ENCODE measurements around the gene GLCE.

The GLCE gene

DNA sequence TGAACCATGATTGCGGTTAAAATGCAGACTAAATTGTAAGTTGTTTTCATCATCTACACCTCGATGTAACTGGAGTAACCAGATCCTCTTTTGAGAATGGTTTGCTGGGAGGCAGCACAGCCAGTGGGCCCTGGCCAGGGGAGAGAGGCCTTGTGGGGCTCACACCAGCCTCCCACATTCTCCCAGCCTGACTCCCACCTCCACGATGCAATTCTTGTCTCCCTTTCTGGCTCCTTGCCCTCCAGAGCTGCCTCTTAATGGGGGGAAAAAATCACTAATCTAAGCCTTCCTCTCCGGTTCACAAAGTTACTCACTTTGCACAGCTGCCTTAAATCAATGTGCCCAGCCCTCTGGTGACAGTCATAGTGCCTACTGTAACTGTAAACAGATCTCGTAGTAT, 120.3 kb downstream of the GLCE start:
- FAIRE-seq (no peak), DNase-seq (ENCODE audit: insufficient read length, low spot score) (no peak)
- no peak for TF ChIP-seq CTCF (IDR thresholded peaks at IDR 0.05; ENCODE audit: insufficient read depth, missing control alignments)

- FAIRE-seq (no peak), DNase-seq (ENCODE audit: insufficient read length, low spot score) (no peak)
- TF ChIP-seq CTCF (IDR thresholded peaks at IDR 0.05; ENCODE audit: insufficient read depth, missing control alignments), result no peak
Measured at GRCh38 chr15:69282104-69282743, 121.8 kb downstream of the GLCE start.

DNA sequence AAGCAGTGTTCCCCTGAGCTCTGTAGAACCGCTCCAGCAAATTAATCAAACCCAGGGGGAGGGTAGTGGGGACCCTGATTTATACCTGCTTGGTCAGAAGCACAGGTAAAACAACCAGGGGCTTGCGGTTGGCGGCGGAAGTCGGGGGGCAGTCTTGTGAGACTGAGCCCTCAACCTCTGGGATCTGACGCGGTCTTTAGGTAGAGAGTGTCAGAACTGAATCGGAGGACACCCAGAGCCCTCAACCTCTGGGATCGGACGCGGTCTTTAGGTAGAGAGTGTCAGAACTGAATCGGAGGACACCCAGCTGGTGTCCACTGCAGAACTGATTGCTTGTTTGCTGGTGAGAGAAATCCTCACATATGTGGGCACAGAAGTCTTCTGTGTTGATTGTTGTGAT, 125.4 kb downstream of the GLCE start:
- no peak for DNase-seq (ENCODE audit: insufficient read length, low spot score)
- no peak for FAIRE-seq
- no peak for TF ChIP-seq CTCF (IDR thresholded peaks at IDR 0.05; ENCODE audit: insufficient read depth, missing control alignments)

DNA sequence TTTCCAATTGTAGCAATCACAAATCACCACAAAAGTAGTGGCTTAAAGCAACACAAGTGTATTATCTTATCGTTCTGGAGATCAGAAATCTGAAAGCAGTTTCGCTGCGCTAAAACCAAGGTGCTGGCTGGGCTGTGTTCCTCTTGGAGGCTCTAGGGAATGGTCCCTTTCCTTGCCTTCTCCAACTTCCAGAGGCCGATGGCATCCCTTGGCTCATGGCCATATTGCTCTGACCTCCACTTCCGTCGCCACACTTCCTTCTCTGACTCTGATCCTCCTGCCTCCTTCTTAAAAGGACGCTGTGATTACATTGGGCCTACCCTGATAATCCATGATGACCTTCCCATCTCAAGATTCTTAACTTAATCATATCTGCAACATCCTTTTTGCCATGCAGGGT, 127.6 kb downstream of the GLCE start:
- no peak for DNase-seq (ENCODE audit: insufficient read length, low spot score)
- no peak for FAIRE-seq
- no peak for TF ChIP-seq CTCF (IDR thresholded peaks at IDR 0.05; ENCODE audit: insufficient read depth, missing control alignments)

DNA sequence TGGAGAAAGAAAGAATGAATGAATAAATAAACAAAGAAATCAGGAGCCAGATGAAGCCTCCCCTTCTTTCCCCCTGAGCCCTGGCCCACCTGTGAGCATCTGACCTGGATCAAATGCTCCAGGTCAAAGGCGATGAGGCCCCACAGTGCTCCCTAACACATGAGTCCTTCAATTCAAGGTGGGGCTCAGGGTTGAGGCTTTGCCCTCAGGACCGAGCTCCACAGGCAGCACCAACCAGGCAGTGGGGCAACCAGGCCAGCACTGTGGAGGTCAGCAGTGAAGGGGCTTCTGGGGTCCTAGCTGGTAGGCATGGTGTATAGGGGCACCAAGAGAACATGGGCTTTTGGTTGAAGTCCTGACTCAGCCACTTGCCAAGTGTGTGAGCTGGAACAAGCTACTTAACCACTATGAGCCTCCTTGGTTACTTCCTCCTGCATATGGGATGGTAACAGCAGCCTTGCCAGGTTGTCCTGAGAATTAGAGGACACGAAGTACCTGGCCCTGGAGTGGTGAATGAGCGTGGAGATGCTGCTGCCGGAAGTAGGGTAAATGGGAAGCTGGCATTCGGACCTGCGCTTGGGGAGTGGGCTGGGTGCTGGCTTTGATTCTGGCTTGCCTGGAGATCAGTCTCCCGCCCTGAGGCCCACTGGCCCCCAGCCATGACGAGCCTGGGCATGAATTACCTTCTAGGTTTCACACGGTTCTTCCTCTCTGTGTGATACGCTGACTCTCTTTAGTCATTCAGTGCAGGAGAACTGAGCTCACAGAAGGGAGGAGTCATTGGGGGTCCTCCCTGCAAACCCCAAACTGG, 128.3 kb downstream of the GLCE start:
- no peak for TF ChIP-seq CTCF (IDR thresholded peaks at IDR 0.05; ENCODE audit: insufficient read depth, missing control alignments)
- DNase-seq (ENCODE audit: insufficient read length, low spot score) (no peak), FAIRE-seq (no peak)

GRCh38 chr15:69289342-69290146, 129.1 kb downstream of the GLCE start:
- FAIRE-seq (no peak), DNase-seq (ENCODE audit: insufficient read length, low spot score) (no peak)
- no peak for TF ChIP-seq CTCF (IDR thresholded peaks at IDR 0.05; ENCODE audit: insufficient read depth, missing control alignments)
